HEK293 (cell line): ENCODE results near the gene TTC22.

ENCODE experiments used
- CTCF ChIA-PET: fragments of 350-600 bp; formaldehyde crosslinking; extraction: SDS; loops from one replicate; lab custom pipeline; 2021; ENCODE audit warnings: antibody characterized with exemption; lab: Yijun Ruan, JAX
- POLR2A ChIA-PET: fragments of 300-600 bp; formaldehyde crosslinking; extraction: SDS; loops from one replicate; lab custom pipeline; 2020; ENCODE audit warnings: antibody characterized with exemption, inconsistent platforms; lab: Yijun Ruan, JAX
- H3K27ac ChIP-seq: fragments of 200-500 bp; sonication (Bioruptor generic); 2 replicates; pipeline ENCODE4 v1.5.1; 2014; ENCODE audit warnings: low read depth, low read length, control low read depth, inconsistent platforms; ENCODE audit errors: extremely low read depth
- H3K36me3 ChIP-seq, 2 experiments: fragments of 200-500 bp in 1 of 2; sonication (Bioruptor generic) in 1 of 2; 1 replicate in 1 of 2; 2 replicates in 1 of 2; pipeline ENCODE4 v1.5.1; 2014 to 2017; ENCODE audit warnings: inconsistent platforms in 2 of 2, low read length in 2 of 2; ENCODE audit not compliant: control insufficient read depth in 2 of 2, insufficient read depth in 1 of 2
- H3K4me1 ChIP-seq: fragments of 200-500 bp; sonication (Bioruptor generic); 2 replicates; pipeline ENCODE4 v1.5.1; 2014; ENCODE audit warnings: mild to moderate bottlenecking, low read length, inconsistent platforms; ENCODE audit not compliant: control insufficient read depth, insufficient read depth
- H3K4me3 ChIP-seq: 2 replicates; pipeline ENCODE4 v1.5.1; 2011; ENCODE audit warnings: low read depth, mild to moderate bottlenecking, control low read depth, low read length, moderate library complexity
- H3K9me3 ChIP-seq: fragments of 200-500 bp; sonication (Bioruptor generic); 2 replicates; pipeline ENCODE4 v1.5.1; 2014; ENCODE audit warnings: low read depth, low read length, inconsistent platforms; ENCODE audit not compliant: control insufficient read depth, insufficient read depth
- BCL11B ChIP-seq: fragments of 450-650 bp; formaldehyde crosslinking; IDR thresholded peaks from 2 replicates; pipeline ENCODE4 v1.5.1; 2016; ENCODE audit warnings: low read depth, missing biosample characterization, missing genetic modification characterization
- KLF1 ChIP-seq: fragments of 450-650 bp; formaldehyde crosslinking; IDR thresholded peaks from 2 replicates; pipeline ENCODE4 v1.5.1; 2016; ENCODE audit warnings: missing biosample characterization, missing genetic modification characterization
- KLF8 ChIP-seq: fragments of 450-650 bp; formaldehyde crosslinking; IDR thresholded peaks from 2 replicates; pipeline ENCODE4 v1.5.1; 2016; ENCODE audit warnings: missing biosample characterization, missing genetic modification characterization
- PRDM4 ChIP-seq: fragments of 450-650 bp; formaldehyde crosslinking; IDR thresholded peaks from 2 replicates; pipeline ENCODE4 v1.5.1; 2017; ENCODE audit warnings: missing biosample characterization, missing genetic modification characterization
- SCRT2 ChIP-seq: fragments of 450-650 bp; formaldehyde crosslinking; IDR thresholded peaks from 2 replicates; pipeline ENCODE4 v1.5.1; 2016; ENCODE audit warnings: missing biosample characterization, missing genetic modification characterization
- SP2 ChIP-seq: fragments of 450-650 bp; formaldehyde crosslinking; IDR thresholded peaks from 2 replicates; pipeline ENCODE4 v1.5.1; 2016; ENCODE audit warnings: missing biosample characterization, missing genetic modification characterization
- TCF7L2 ChIP-seq: IDR thresholded peaks from 2 replicates; pipeline ENCODE4 v1.6.1; 2011; ENCODE audit warnings: low read depth, mild to moderate bottlenecking, inconsistent platforms, low read length, moderate library complexity, borderline replicate concordance
- ZBTB6 ChIP-seq: fragments of 450-650 bp; formaldehyde crosslinking; IDR thresholded peaks from 2 replicates; pipeline ENCODE4 v1.5.1; 2017; ENCODE audit warnings: missing biosample characterization, missing genetic modification characterization
- ZFHX2 ChIP-seq: fragments of 450-650 bp; formaldehyde crosslinking; conservative IDR thresholded peaks from 2 replicates; pipeline ENCODE4 v1.5.1; 2016; ENCODE audit warnings: missing biosample characterization, missing genetic modification characterization
- ZNF133 ChIP-seq: fragments of 450-650 bp; formaldehyde crosslinking; IDR thresholded peaks from 2 replicates; pipeline ENCODE4 v1.5.1; 2016; ENCODE audit warnings: missing biosample characterization, missing genetic modification characterization
- ZNF175 ChIP-seq: fragments of 450-650 bp; formaldehyde crosslinking; IDR thresholded peaks from 2 replicates; pipeline ENCODE4 v1.5.1; 2016; ENCODE audit warnings: missing biosample characterization, missing genetic modification characterization
- ZNF335 ChIP-seq: fragments of 450-650 bp; formaldehyde crosslinking; conservative IDR thresholded peaks from 2 replicates; pipeline ENCODE4 v1.5.1; 2016; ENCODE audit warnings: missing biosample characterization, missing genetic modification characterization
- ZNF404 ChIP-seq: fragments of 450-650 bp; formaldehyde crosslinking; IDR thresholded peaks from 2 replicates; pipeline ENCODE4 v1.5.1; 2017; ENCODE audit warnings: missing biosample characterization, missing genetic modification characterization
- ZNF426 ChIP-seq: fragments of 450-650 bp; formaldehyde crosslinking; IDR thresholded peaks from 2 replicates; pipeline ENCODE4 v1.5.1; 2017; ENCODE audit warnings: missing biosample characterization, missing genetic modification characterization, mild to moderate bottlenecking, inconsistent platforms, moderate library complexity
- ZNF548 ChIP-seq: fragments of 450-650 bp; formaldehyde crosslinking; IDR thresholded peaks from 2 replicates; pipeline ENCODE4 v1.5.1; 2016; ENCODE audit warnings: missing biosample characterization, missing genetic modification characterization
- ZNF585B ChIP-seq: fragments of 450-650 bp; formaldehyde crosslinking; IDR thresholded peaks from 2 replicates; pipeline ENCODE4 v1.5.1; 2016; ENCODE audit warnings: missing biosample characterization, missing genetic modification characterization
- ZNF677 ChIP-seq: fragments of 450-650 bp; IDR thresholded peaks from 2 replicates; pipeline ENCODE4 v1.5.0; 2018; ENCODE audit warnings: missing biosample characterization, mild to moderate bottlenecking, missing genetic modification characterization, moderate library complexity
- ZNF701 ChIP-seq: fragments of 450-650 bp; formaldehyde crosslinking; IDR thresholded peaks from 2 replicates; pipeline ENCODE4 v1.5.1; 2016; ENCODE audit warnings: missing biosample characterization, missing genetic modification characterization
- ZNF843 ChIP-seq: fragments of 450-650 bp; formaldehyde crosslinking; IDR thresholded peaks from 2 replicates; pipeline ENCODE4 v1.5.1; 2016; ENCODE audit warnings: missing biosample characterization, missing genetic modification characterization
- TF ChIP-seq, protein P1 (sequence below): fragments of 450-650 bp; IDR thresholded peaks from 2 replicates; pipeline ENCODE4 v1.5.1; 2018; ENCODE audit warnings: missing biosample characterization, mild to moderate bottlenecking, missing genetic modification characterization

TTC22 gene

DNA sequence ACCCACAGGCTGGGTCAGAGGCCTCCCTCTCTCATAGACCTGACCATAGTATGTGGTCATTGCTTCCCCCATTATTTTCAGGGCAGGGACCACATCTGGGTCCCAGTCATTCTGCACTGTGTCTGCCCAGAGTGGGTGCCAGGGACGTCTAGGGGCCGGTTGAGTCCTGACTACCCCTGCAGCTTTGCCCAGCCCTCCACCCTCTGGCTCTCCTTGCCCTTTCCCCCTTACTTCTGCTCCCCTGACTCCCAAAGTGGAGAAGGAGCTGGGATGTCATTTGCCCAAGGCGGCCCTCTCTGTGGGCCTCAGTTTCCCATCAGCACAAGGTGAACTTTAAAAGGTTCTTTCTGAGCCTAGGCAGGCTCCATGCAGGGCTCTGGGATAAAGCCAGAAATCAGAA is 4.3 kb upstream of the TTC22 start (continued):
- TF ChIP-seq TCF7L2, result no peak

DNA sequence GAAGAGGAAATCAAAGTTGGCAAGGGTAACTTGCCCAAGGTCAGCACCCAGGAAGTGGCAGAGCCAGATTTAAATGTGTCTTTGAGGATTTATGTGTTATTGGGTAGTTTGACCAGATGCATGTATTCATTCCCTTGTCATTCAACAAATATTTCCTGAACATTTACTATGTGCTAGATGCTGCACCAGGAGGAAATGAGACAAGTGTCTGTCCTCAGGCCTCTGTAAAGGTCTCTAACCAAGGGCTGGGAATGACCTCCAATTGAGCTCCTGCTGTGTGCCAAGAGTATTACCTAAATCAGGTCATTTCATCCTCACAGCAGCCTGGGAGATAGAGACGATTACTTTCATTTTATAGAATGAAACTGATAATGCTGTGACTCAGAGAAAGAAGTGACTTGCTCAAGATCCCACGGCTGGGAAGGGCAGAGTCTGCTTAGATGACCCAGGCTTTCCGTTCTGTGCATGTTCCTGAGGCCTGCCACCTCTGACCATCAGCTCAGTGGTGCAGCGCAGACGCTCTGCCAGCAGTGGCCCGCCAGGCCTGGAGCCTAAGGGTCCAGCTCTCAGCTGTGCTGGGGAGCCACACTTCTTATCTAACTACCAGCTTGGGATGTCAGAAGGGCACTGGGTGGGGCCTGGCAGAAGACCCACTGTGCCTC is 3.5 kb upstream of the TTC22 start:
- Histone ChIP-seq H3K4me3 (no peak overlapping the region), H3K4me1 (no peaks in the 10 kb centered on the region), H3K36me3 (no peaks in the 10 kb centered on the region), H3K27ac (no peak overlapping the region), H3K9me3 (no peaks in the 10 kb centered on the region)
- TF ChIP-seq KLF1 (no peak), SP2 (tag by site-specific recombination) (no peak), ZNF585B (tag by site-specific recombination) (no peak), ZNF426 (tag by site-specific recombination) (no peak), ZNF175 (tag by site-specific recombination) (no peak), ZNF133 (tag by site-specific recombination) (no peak), KLF8 (tag by site-specific recombination) (no peak), SCRT2 (no peak), ZNF701 (no peak), ZBTB6 (tag by site-specific recombination) (no peak), ZNF335 (tag by site-specific recombination) (no peak), ZNF548 (tag by site-specific recombination) (no peak), ZNF843 (tag by site-specific recombination) (no peak), BCL11B (no peak), ZNF677 (tag by site-specific recombination) (no peak), ZNF404 (no peak), ZFHX2 (tag by site-specific recombination) (no peak), PRDM4 (tag by site-specific recombination) (no peak)
- TF ChIP-seq, protein P1, sequence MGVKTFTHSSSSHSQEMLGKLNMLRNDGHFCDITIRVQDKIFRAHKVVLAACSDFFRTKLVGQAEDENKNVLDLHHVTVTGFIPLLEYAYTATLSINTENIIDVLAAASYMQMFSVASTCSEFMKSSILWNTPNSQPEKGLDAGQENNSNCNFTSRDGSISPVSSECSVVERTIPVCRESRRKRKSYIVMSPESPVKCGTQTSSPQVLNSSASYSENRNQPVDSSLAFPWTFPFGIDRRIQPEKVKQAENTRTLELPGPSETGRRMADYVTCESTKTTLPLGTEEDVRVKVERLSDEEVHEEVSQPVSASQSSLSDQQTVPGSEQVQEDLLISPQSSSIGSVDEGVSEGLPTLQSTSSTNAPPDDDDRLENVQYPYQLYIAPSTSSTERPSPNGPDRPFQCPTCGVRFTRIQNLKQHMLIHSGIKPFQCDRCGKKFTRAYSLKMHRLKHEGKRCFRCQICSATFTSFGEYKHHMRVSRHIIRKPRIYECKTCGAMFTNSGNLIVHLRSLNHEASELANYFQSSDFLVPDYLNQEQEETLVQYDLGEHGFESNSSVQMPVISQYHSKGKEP (tag by site-specific recombination), result no peak
- ChIA-PET POLR2A (no interaction called here), CTCF (interaction anchor here (1.0 to 2.9 kb wide), 2 partner anchors 13 to 28 kb away, joined by 3 to 7 read pairs; no protein-coding TSS in a partner anchor)
